ENCODE measurements around the gene IDH3G. TPM values are rescaled to one million over a fixed set of nuclear protein-coding genes. Genes with fewer than 3 reads are reported as not detected.
A peak's percentile ranks its signal among the peaks of the same experiment; 100 is the strongest.

Gene IDH3G
- total RNA-seq, 4 donors from 2014 or later = 60.7 to 67.8 (median 64.1) TPM

DNA sequence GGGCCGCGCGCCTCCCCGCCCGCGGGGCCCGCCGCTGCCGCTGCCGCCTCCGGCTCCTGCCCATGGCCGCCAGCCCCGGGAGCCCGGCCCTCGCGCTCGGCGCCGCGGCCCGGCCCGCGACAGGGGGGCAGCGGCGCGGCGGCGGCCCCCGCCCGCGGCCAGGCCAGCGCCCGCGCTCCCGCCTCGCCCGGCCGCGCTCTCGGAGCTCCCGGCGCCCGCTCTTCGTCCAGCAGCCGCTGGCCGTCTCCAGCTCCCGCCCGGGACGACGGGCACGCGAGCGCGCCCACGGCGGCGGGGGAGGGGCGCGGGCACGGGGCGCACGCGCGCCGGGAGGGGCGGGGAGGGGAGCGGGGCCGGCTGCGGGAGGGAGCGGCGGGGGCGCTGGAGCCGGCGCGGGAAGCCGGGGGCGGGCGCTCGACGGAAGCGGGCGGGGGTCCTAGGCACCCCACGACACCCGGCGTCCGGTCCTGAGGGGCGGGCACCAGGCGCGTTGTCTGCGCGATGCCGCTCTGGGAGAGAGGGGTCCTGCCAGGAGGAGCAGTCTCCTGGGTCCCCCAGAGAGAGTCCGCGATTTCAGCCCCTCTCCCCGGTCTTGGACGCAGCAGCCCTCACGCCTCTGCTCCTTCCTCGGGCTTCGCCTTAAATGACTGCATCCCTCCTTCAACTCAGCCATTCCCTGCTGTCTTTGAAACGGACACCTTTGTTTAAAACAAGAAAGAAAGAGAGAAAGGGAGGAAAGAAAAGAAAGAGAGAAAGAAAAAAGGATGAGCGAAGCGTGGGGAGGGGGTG lies 36.7 kb upstream of the IDH3G start:
- no peak for DNase-seq
- Histone ChIP-seq H3K4me1 (peaks cover 0 to 22% (median 4%) of the 10 kb centered on the region in 3 donors), H3K27ac (no peak overlapping the region), H3K36me3 (no peaks in the 10 kb centered on the region), H3K4me3 (peak overlapping the region in 2 of 4 donors; percentile 49 to 63), H3K9me3 (no peaks in the 10 kb centered on the region), H3K27me3 (peaks cover 0 to 51% (median 3%) of the 10 kb centered on the region in 4 donors)
- 40 to 59% methylated on average over 1 to 2 of the region's 102 CpGs for WGBS, 2 donors
- intact Hi-C loops (cut with DNase I) = no loop called here
- no peak for TF ChIP-seq CTCF (IDR thresholded peaks at IDR 0.05)
- no peak for TF ChIP-seq POLR2A (IDR thresholded peaks at IDR 0.05)

- Histone ChIP-seq H3K36me3 (no peaks in the 10 kb centered on the region), H3K4me1 (peaks cover 0 to 22% (median 4%) of the 10 kb centered on the region in 3 donors), H3K4me3 (peak within 1 kb of the TSS; percentile 19 to 63 (median 43)), H3K27me3 (peaks cover 0 to 51% (median 3%) of the 10 kb centered on the region in 4 donors), H3K9me3 (no peaks in the 10 kb centered on the region), H3K27ac (no peak within 1 kb of the TSS)
- DNase-seq = no peak
- intact Hi-C loops (cut with DNase I) = no loop called here
- 35% methylated on average over 4 of the region's 97 CpGs; no CpG with 5 or more reads in 1 of the 2 donors for WGBS, 2 donors
- TF ChIP-seq POLR2A (IDR thresholded peaks at IDR 0.05) = no peak
- TF ChIP-seq CTCF (IDR thresholded peaks at IDR 0.05) = no peak
Measured at GRCh38 chrX:153829799-153830639, 35.8 kb upstream of the IDH3G start, which contains the start of gene PDZD4. Gene PDZD4 (minus strand): TSS chrX:153830544. CDS start chrX:153830298, 246 bp downstream.

DNA sequence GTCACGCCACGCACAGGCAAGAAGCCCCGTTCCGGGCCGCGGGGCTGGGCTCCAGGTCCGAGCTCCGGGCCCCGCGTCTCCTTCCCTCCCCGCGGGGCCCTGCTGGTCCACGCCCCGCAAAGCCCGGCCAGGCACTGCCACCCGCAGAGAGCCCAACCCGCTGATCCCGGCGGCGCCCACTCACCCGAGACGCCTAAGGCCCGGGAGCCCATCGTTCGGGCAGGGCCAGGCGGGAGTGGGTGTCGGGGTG lies 35.3 kb upstream of the IDH3G start:
- DNase-seq = no peak
- no peaks in the 10 kb centered on the region for H3K36me3 ChIP-seq
- 20% methylated on average over 2 of the region's 27 CpGs; no CpG with 5 or more reads in 1 of the 2 donors for WGBS, 2 donors
- H3K27me3 ChIP-seq = peaks cover 0 to 51% (median 3%) of the 10 kb centered on the region in 4 donors
- peaks cover 0 to 22% (median 4%) of the 10 kb centered on the region in 3 donors for H3K4me1 ChIP-seq
- TF ChIP-seq POLR2A (IDR thresholded peaks at IDR 0.05) = no peak
- no peak for TF ChIP-seq CTCF (IDR thresholded peaks at IDR 0.05)
- no peak overlapping the region for H3K27ac ChIP-seq
- peak overlapping the region; percentile 19 to 63 (median 43) for H3K4me3 ChIP-seq
- H3K9me3 ChIP-seq = no peaks in the 10 kb centered on the region
- intact Hi-C loops (cut with DNase I) = no loop called here

DNA sequence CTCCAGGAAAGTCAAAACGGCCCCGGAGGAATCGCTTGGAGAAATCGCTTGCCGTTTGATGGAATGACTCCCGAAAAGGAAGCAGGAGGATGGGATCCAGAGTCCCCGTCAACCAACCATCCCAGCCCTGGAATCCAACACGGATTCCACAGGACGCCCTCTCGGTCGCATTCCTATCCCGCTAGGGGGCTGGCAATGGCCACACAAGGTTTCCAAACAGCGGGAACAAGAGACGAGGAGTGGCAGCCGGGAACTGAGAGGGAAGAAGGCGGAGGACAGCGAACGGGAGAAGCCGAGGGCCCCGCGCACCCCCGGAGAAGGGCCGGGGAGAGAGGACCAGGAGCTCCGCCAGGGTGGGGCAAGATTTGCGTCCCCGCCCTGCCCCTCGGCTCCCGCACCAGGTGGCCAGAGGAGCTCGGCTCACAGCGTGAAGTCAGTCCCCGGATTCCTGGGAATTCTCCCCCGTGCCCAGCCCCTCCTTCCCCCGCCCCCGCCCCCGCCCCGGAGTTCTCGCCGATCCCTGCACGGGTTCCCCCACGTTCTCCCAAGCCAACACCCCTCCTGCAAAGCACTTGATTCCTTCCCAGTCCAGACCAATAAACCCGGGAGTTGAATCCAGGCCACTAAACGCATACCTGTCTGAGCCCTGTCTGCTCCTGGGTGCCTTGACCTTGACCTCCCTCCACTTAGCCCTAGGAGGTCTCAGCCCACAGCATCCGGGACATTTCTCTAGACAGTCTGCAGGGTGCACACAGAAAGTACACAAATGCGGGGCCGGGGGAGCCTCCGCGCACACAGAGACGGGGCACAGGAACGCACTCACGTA lies 34.8 kb upstream of the IDH3G start:
- Histone ChIP-seq H3K27me3 (peaks cover 0 to 51% (median 5%) of the 10 kb centered on the region in 4 donors), H3K4me3 (peak overlapping the region in 3 of 4 donors; percentile 37 to 63 (median 49)), H3K9me3 (no peaks in the 10 kb centered on the region), H3K4me1 (peaks cover 0 to 22% (median 4%) of the 10 kb centered on the region in 3 donors), H3K36me3 (no peaks in the 10 kb centered on the region), H3K27ac (peak overlapping the region in 2 of 4 donors; percentile 16 to 57)
- TF ChIP-seq CTCF (IDR thresholded peaks at IDR 0.05) = no peak
- no peak for TF ChIP-seq POLR2A (IDR thresholded peaks at IDR 0.05)
- intact Hi-C loops (cut with DNase I) = no loop called here
- DNase-seq = no peak
- 16 to 25% methylated on average over 17 to 26 of the region's 50 CpGs for whole genome bisulfite sequencing, 2 donors
